ENCODE results near the gene LRRC38.
"Not testable (repeated sequence)": the region's sequence is repeated elsewhere in the genome, so short reads cannot be mapped to it uniquely, and the experiment has no call there.

LRRC38 gene

DNA sequence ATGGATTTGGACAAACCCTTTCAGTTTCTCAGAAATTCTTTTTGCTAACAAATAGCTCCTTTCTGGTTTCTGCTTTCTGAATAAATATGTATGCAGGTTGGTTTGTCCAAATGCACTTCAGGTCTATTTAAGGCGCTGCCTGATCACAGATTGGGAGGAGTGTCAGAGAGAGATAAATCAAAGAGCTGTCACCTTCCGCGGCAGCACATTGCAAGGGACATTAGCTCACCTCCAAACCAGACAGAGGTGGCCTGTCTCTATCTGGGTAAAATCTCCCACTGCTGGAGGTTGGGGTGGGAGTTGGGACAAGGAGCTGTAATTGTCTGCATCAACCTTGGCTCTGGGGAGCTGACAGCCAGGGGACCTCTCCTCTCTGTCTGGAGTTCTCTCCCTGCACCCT lies 78.3 kb downstream of the LRRC38 start:
- POLR2A ChIA-PET = no interaction called here
- CTCF ChIA-PET = no interaction called here
- TF ChIP-seq, protein P1, sequence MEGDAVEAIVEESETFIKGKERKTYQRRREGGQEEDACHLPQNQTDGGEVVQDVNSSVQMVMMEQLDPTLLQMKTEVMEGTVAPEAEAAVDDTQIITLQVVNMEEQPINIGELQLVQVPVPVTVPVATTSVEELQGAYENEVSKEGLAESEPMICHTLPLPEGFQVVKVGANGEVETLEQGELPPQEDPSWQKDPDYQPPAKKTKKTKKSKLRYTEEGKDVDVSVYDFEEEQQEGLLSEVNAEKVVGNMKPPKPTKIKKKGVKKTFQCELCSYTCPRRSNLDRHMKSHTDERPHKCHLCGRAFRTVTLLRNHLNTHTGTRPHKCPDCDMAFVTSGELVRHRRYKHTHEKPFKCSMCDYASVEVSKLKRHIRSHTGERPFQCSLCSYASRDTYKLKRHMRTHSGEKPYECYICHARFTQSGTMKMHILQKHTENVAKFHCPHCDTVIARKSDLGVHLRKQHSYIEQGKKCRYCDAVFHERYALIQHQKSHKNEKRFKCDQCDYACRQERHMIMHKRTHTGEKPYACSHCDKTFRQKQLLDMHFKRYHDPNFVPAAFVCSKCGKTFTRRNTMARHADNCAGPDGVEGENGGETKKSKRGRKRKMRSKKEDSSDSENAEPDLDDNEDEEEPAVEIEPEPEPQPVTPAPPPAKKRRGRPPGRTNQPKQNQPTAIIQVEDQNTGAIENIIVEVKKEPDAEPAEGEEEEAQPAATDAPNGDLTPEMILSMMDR (IDR thresholded peaks at IDR 0.05; ENCODE audit: control extremely low read depth, extremely low read depth, low read depth, missing control alignments) = no peak
- DNase-seq (ENCODE audit: extremely low spot score) = no peak

GRCh38 chr1:13433694-13434358 lies 80.0 kb downstream of the LRRC38 start:
- CTCF ChIA-PET = not testable (repeated sequence)

GRCh38 chr1:13432251-13432650 lies 81.6 kb downstream of the LRRC38 start:
- TF ChIP-seq, protein P1 (IDR thresholded peaks at IDR 0.05; ENCODE audit: control extremely low read depth, extremely low read depth, low read depth, missing control alignments) = no peak
- no peak for DNase-seq (ENCODE audit: extremely low spot score)
- ChIA-PET CTCF (no interaction called here), POLR2A (no interaction called here)

More at GRCh38 chr1:13433694-13434358, 80.0 kb downstream of the LRRC38 start:
- DNase-seq (ENCODE audit: extremely low spot score); POLR2A ChIA-PET: not testable (repeated sequence)

DNA sequence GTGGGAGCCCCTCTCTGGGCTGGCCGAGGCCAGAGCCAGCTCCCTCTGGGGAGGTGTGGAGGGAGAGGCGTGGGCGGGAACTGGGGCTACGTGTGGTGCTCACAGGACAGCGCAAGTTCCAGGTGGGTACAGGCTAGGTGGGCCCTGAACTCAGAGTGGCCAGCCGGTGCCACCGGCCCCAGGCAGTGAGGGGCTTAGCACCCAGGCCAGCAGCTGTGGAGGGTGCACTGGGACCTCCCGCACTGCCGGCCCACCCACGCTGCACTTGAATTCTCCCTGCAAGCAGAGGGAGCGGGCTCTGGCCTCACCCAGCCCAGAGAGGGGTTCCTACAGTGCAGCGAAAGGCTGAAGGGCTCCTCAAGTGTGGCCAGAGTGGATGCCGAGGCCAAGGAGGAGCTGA lies 83.3 kb downstream of the LRRC38 start:
- CTCF ChIA-PET = no interaction called here
- no peak for DNase-seq (ENCODE audit: extremely low spot score)
- TF ChIP-seq, protein P1 (IDR thresholded peaks at IDR 0.05; ENCODE audit: control extremely low read depth, extremely low read depth, low read depth, missing control alignments) = no peak
- POLR2A ChIA-PET = no interaction called here
